Measurements from ENCODE around the gene HOXB7.

Gene HOXB7

DNA sequence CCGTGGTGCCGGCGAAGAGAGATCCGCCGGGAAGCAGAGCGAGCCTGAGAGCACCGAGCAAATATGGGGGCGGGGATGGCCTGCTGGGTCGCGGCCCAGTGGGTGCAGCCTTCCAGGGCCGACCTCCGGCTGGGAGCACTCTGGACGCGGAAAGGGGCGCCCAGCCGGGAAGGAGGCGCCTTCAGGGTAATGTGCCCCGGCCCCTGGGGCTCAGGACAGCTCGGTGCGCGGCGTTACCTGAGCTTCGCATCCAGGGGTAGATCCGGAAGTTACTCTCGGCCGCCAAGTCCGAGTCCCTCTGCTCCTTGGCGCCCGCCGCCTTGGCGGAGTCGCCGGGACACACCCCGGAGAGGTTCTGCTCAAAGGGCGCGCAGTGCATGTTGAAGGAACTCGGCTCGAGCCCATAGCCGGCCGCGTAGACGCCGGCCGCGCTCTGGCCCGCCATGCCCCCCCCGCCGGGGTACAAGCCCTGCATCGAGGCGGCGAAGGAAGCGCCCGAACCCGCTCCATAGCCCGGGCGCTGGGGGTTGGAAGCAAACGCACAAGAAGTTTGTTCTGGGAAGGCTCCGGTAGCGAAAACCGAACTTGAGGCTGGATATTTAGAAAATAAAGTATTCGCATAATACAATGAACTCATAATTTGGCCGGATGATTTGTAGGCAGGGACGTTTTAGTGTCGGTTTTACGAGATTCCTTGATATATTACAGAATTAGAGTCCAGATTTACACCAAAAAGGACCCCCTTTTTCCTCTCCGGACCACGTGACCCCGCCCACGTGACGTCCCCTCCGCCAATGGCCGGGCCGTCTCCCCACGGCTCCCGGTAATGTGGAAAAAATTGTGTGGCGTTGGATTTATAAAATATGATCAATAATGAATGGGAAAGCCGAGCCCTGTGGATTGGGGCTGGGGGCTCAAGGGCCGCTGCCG, at the start of gene HOXB7:
HOXB7 (minus strand) TSS at position 736 of the 930 bp plus-strand sequence; CDS start at position 637, 99 bp downstream.
- H3K4me3 ChIP-seq (ENCODE audit: low read length): no peak within 1 kb of the TSS
- no peak for DNase-seq (ENCODE audit: low read depth)
- TF ChIP-seq, protein P1, sequence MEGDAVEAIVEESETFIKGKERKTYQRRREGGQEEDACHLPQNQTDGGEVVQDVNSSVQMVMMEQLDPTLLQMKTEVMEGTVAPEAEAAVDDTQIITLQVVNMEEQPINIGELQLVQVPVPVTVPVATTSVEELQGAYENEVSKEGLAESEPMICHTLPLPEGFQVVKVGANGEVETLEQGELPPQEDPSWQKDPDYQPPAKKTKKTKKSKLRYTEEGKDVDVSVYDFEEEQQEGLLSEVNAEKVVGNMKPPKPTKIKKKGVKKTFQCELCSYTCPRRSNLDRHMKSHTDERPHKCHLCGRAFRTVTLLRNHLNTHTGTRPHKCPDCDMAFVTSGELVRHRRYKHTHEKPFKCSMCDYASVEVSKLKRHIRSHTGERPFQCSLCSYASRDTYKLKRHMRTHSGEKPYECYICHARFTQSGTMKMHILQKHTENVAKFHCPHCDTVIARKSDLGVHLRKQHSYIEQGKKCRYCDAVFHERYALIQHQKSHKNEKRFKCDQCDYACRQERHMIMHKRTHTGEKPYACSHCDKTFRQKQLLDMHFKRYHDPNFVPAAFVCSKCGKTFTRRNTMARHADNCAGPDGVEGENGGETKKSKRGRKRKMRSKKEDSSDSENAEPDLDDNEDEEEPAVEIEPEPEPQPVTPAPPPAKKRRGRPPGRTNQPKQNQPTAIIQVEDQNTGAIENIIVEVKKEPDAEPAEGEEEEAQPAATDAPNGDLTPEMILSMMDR (conservative IDR thresholded peaks at IDR 0.05; ENCODE audit: low read depth, low read length): no peak

DNA sequence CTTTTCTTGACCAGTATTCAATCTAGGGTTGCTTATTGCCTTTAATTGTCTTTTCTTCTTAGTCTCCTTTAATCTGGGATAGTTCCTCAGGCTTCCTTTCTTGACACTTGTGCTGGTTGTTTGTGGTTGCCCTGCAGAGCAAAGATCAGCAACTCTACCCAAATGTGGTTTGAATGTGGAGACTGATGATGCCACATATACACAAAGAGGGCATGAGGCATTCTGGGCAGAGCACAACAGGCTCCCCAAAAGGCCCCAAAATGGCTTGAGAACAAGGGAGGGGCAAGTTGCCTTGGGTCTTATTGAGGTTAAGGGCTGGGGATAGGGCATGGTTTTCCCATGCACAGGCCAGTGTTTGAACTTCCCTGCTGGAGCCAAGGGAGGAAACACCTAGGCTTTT, 45.1 kb upstream of the HOXB7 start:
- no peak for DNase-seq (ENCODE audit: low read depth)
- TF ChIP-seq, protein P1 (conservative IDR thresholded peaks at IDR 0.05; ENCODE audit: low read depth, low read length): no peak
- H3K4me3 ChIP-seq (ENCODE audit: low read length): no peak overlapping the region

DNA sequence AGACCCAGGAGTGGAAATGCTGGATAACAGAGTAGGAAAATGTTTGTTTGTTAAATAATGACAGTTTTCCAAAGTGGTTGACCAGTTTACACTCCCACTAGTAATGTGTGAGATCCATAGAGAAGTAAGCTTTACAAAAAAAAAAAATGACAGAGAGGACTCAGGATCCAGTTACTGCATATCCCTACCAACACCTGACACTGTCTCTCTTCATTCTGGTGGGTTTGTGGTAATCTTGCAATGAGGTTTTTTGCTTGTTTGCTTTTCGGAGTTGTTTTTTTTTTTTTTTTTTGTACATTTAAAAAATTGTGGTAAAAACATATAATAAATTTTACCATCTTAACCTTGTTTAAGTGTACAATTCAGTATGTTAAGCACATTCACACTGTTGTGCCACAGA, 38.9 kb upstream of the HOXB7 start:
- no peak for DNase-seq (ENCODE audit: low read depth)
- H3K4me3 ChIP-seq (ENCODE audit: low read length): no peak overlapping the region
- TF ChIP-seq, protein P1 (conservative IDR thresholded peaks at IDR 0.05; ENCODE audit: low read depth, low read length): no peak

DNA sequence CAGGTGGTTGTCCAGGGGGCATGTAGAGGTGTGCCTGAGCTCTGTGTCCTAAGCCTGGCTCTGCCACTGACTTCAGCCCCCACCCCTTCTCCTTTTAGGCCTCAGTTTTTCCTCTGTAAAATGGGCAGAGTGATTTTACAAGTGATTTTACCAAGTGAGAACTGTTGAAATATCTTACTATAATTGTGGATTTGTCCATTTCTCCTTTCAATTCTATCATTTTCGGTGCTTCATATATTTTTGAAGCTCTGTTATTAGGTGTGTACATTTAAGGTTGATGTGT, 37.1 kb upstream of the HOXB7 start:
- DNase-seq (ENCODE audit: low read depth): no peak
- H3K4me3 ChIP-seq (ENCODE audit: low read length): no peak overlapping the region
- TF ChIP-seq, protein P1 (conservative IDR thresholded peaks at IDR 0.05; ENCODE audit: low read depth, low read length): no peak

DNA sequence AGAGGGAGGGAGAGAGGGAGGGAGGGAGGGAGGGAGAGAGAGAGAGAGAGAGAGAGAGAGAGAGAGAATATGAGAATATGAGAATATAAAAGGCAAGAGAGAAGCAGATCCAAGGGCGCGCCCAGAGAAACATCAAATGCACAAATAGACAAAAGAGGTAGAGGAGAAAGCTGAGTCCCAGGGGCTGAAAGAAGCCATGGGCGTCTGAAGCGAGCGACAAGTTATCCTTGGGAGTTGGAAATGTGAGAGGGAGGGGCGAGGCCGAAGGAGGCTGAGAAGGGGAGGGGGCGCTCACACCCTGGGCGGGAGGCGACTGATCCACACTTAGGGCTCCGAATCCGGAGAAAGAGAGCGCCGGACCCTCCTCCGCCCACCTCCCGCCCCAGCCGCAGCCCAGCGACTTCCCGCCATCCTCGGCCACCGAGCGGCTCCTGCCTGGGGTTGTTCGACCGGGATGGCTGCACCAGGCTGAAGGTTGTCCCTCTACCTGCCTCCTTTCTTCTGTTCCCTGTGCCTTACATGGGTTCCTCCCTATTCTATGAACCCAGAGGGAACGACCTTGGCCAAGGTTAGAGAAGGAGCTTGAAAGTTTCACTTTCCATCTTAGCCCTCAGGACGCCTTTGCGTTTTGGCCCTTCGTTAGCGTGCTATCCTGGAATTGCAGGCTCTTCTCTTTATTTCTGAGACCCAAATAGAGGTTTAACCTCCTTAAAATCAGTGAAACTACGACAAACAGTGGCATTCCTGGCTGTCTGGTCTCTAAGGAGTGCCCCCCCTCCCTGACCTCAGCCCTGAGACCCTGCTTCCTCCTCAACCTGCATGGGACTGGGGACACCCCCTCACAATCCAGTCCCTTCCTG, 36.5 kb upstream of the HOXB7 start:
- no peak for DNase-seq (ENCODE audit: low read depth)
- TF ChIP-seq, protein P1 (conservative IDR thresholded peaks at IDR 0.05; ENCODE audit: low read depth, low read length): no peak
- H3K4me3 ChIP-seq (ENCODE audit: low read length): no peak overlapping the region

DNA sequence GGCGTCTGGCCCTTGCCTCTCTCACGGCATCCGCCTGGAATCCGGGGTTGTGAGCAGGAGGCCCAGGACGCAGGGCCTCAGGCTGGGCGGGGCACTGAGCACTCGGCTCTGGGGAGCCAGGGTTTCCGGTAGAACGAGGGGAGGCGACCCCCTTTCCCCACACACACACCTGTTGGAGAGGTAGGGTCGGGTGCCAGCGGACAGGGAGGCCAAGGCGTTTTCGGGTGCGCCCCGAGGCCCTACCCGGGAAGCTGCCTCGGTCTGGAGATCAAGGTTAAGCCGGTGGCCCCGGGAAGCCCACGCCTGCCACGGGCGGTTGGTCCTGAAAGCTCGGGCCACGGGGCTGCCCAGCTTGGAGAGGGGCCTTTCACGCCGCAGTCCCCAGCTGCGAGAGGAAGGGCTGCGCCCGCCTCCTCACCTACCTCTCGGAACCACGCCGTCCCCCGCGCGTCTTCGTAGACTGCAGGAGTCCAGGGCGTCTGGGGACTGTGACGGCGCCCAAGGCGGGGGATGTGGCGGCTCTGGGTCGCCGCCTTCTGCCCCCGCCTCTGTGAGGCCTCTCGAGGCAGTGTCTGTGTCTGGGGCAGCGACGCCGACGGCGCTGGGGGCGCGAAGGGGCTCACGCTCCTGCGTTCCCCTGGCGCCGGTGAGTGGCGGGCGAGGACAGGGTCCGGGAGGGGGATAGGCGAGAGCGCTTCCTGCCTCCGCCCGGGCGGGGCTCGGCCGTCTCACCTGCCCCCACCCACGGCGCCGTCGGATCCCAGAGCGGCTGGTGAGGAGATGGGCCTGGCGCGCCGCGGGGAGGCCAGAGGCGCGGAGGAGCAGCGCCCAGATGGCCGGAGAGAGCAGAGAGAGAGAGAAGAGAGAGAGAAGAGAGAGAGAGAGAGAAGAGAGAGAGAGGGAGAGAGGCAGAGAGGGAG, 35.6 kb upstream of the HOXB7 start:
- no peak overlapping the region for H3K4me3 ChIP-seq (ENCODE audit: low read length)
- DNase-seq (ENCODE audit: low read depth): no peak
- TF ChIP-seq, protein P1 (conservative IDR thresholded peaks at IDR 0.05; ENCODE audit: low read depth, low read length): no peak

All from retinal pigment epithelial cell (primary cell).